Measurements from ENCODE around the gene ALOX5.
A peak's percentile ranks its signal among the peaks of the same experiment; 100 is the strongest.

ALOX5 gene

GRCh38 chr10:45421221-45422097 is 47.4 kb downstream of the ALOX5 start:
- Histone ChIP-seq H3K9ac (ENCODE audit: low read depth, low read length, poor library complexity) (peak overlapping the region; percentile 2), H3K79me1 (ENCODE audit: low read depth, low read length) (peaks cover 5% of the 10 kb centered on the region), H3K4ac (ENCODE audit: low read length) (no peak overlapping the region), H4K91ac (ENCODE audit: low read depth, low read length, poor library complexity) (no peak overlapping the region), H2BK120ac (ENCODE audit: low read depth, low read length) (no peak overlapping the region), H3K4me1 (ENCODE audit: control insufficient read depth in 2 of 2, insufficient read depth in 1 of 2, low read depth in 1 of 2, low read length in 2 of 2) (peaks cover 0 to 6% of the 10 kb centered on the region in 2 donors), H3K14ac (ENCODE audit: low read length) (no peak overlapping the region), H3K4me3 (ENCODE audit: low read length in 2 of 2) (no peak overlapping the region), H2BK12ac (ENCODE audit: low read length) (no peak overlapping the region), H4K8ac (ENCODE audit: low read depth, low read length) (no peak overlapping the region), H2BK5ac (ENCODE audit: low read length) (no peak overlapping the region), H3K23ac (ENCODE audit: low read depth, low read length, poor library complexity) (no peak overlapping the region), H3K4me2 (ENCODE audit: insufficient read depth, low read length, poor library complexity, severe bottlenecking) (no peak overlapping the region), H3K27me3 (ENCODE audit: control insufficient read depth in 3 of 3, insufficient read depth in 3 of 3, low read depth in 1 of 3, low read length in 3 of 3) (peaks cover 0 to 28% (median 4%) of the 10 kb centered on the region in 3 experiments), H3K9me3 (replicated peaks in 1 of 2; ENCODE audit: control insufficient read depth in 2 of 2, insufficient read depth in 1 of 2, low read depth in 1 of 2, low read length in 2 of 2) (peaks cover 0 to 1% of the 10 kb centered on the region in 2 donors), H3K18ac (ENCODE audit: low read length) (no peak overlapping the region), H2AFZ (ENCODE audit: low read length) (peak overlapping the region; percentile 17), H3K36me3 (replicated peaks in 1 of 2; ENCODE audit: control insufficient read depth in 2 of 2, insufficient read depth in 2 of 2, low read length in 2 of 2) (no peaks in the 10 kb centered on the region), H2AK5ac (ENCODE audit: low read depth, low read length) (peak overlapping the region; percentile 65), H3K27ac (replicated peaks; ENCODE audit: low read length) (no peak overlapping the region), H2BK15ac (ENCODE audit: low read length) (peak overlapping the region; percentile 45)
- WGBS, 2 donors (ENCODE audit: extremely low coverage in 2 of 2, insufficient read length in 2 of 2, insufficient replicate concordance in 1 of 2) = no CpG with 5 or more reads among the region's 7 CpGs
- no peak for DNase-seq (ENCODE audit: low spot score)

- Histone ChIP-seq H3K4me1 (ENCODE audit: control insufficient read depth in 2 of 2, insufficient read depth in 1 of 2, low read depth in 1 of 2, low read length in 2 of 2) (peaks cover 0 to 6% of the 10 kb centered on the region in 2 donors), H2BK120ac (ENCODE audit: low read depth, low read length) (no peak overlapping the region), H3K18ac (ENCODE audit: low read length) (no peak overlapping the region), H3K36me3 (replicated peaks in 1 of 2; ENCODE audit: control insufficient read depth in 2 of 2, insufficient read depth in 2 of 2, low read length in 2 of 2) (no peaks in the 10 kb centered on the region), H2AFZ (ENCODE audit: low read length) (no peak overlapping the region), H3K4ac (ENCODE audit: low read length) (peak overlapping the region; percentile 19), H2BK15ac (ENCODE audit: low read length) (no peak overlapping the region), H3K14ac (ENCODE audit: low read length) (no peak overlapping the region), H3K4me3 (ENCODE audit: low read length in 2 of 2) (no peak overlapping the region), H3K23ac (ENCODE audit: low read depth, low read length, poor library complexity) (peak overlapping the region; percentile 17), H3K4me2 (ENCODE audit: insufficient read depth, low read length, poor library complexity, severe bottlenecking) (no peak overlapping the region), H4K91ac (ENCODE audit: low read depth, low read length, poor library complexity) (no peak overlapping the region), H3K27ac (replicated peaks; ENCODE audit: low read length) (no peak overlapping the region), H3K79me1 (ENCODE audit: low read depth, low read length) (peaks cover 5% of the 10 kb centered on the region), H2BK5ac (ENCODE audit: low read length) (no peak overlapping the region), H3K9me3 (replicated peaks in 1 of 2; ENCODE audit: control insufficient read depth in 2 of 2, insufficient read depth in 1 of 2, low read depth in 1 of 2, low read length in 2 of 2) (no peaks in the 10 kb centered on the region), H2AK5ac (ENCODE audit: low read depth, low read length) (peak overlapping the region; percentile 65), H3K27me3 (ENCODE audit: control insufficient read depth in 3 of 3, insufficient read depth in 3 of 3, low read depth in 1 of 3, low read length in 3 of 3) (peaks cover 0 to 28% (median 4%) of the 10 kb centered on the region in 3 experiments), H4K8ac (ENCODE audit: low read depth, low read length) (no peak overlapping the region), H2BK12ac (ENCODE audit: low read length) (peak overlapping the region; percentile 26), H3K9ac (ENCODE audit: low read depth, low read length, poor library complexity) (no peak overlapping the region)
- WGBS, 2 donors (ENCODE audit: extremely low coverage in 2 of 2, insufficient read length in 2 of 2, insufficient replicate concordance in 1 of 2) = no CpG with 5 or more reads among the region's 6 CpGs
- no peak for DNase-seq (ENCODE audit: low spot score)
These were observed 48.3 kb downstream of the ALOX5 start for GRCh38 chr10:45422207-45422865.

GRCh38 chr10:45422866-45423659 is 49.0 kb downstream of the ALOX5 start:
- Histone ChIP-seq H3K9me3 (replicated peaks in 1 of 2; ENCODE audit: control insufficient read depth in 2 of 2, insufficient read depth in 1 of 2, low read depth in 1 of 2, low read length in 2 of 2) (no peaks in the 10 kb centered on the region), H3K27ac (replicated peaks; ENCODE audit: low read length) (no peak overlapping the region), H3K36me3 (replicated peaks in 1 of 2; ENCODE audit: control insufficient read depth in 2 of 2, insufficient read depth in 2 of 2, low read length in 2 of 2) (no peaks in the 10 kb centered on the region), H4K8ac (ENCODE audit: low read depth, low read length) (no peak overlapping the region), H2AK5ac (ENCODE audit: low read depth, low read length) (no peak overlapping the region), H3K4me3 (ENCODE audit: low read length in 2 of 2) (no peak overlapping the region), H3K4ac (ENCODE audit: low read length) (no peak overlapping the region), H2BK120ac (ENCODE audit: low read depth, low read length) (no peak overlapping the region), H2BK15ac (ENCODE audit: low read length) (no peak overlapping the region), H2AFZ (ENCODE audit: low read length) (no peak overlapping the region), H3K4me2 (ENCODE audit: insufficient read depth, low read length, poor library complexity, severe bottlenecking) (no peak overlapping the region), H3K14ac (ENCODE audit: low read length) (no peak overlapping the region), H3K27me3 (ENCODE audit: control insufficient read depth in 3 of 3, insufficient read depth in 3 of 3, low read depth in 1 of 3, low read length in 3 of 3) (peaks cover 0 to 28% (median 4%) of the 10 kb centered on the region in 3 experiments), H3K79me1 (ENCODE audit: low read depth, low read length) (peaks cover 5% of the 10 kb centered on the region), H3K4me1 (ENCODE audit: control insufficient read depth in 2 of 2, insufficient read depth in 1 of 2, low read depth in 1 of 2, low read length in 2 of 2) (peaks cover 0 to 6% of the 10 kb centered on the region in 2 donors), H2BK5ac (ENCODE audit: low read length) (no peak overlapping the region), H3K18ac (ENCODE audit: low read length) (no peak overlapping the region), H2BK12ac (ENCODE audit: low read length) (no peak overlapping the region), H3K23ac (ENCODE audit: low read depth, low read length, poor library complexity) (no peak overlapping the region), H3K9ac (ENCODE audit: low read depth, low read length, poor library complexity) (no peak overlapping the region), H4K91ac (ENCODE audit: low read depth, low read length, poor library complexity) (no peak overlapping the region)
- WGBS, 2 donors (ENCODE audit: extremely low coverage in 2 of 2, insufficient read length in 2 of 2, insufficient replicate concordance in 1 of 2) = no CpG with 5 or more reads among the region's 9 CpGs
- DNase-seq (ENCODE audit: low spot score) = no peak
